Measurements from ENCODE around the gene CASP2.

DNA sequence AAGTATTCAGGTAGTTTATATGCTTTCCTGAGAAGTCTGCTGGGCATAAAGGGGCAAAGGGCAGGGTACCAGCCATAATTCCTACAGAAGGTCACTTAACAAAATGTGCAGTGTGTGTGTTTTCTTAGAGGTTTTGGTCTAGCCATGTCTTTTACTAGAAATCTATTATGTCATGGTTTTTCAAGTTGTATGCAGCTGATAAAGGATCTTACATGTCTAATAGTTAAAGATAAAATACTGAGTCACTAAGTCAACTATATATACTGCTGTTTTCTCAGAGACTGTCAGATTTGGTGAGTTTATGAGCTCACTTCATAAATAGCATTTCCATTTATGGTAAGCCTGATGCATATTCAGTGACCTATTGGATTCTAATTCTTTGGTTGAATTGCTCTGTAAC lies 7.7 kb downstream of the CASP2 start:
- TF ChIP-seq, protein P1, sequence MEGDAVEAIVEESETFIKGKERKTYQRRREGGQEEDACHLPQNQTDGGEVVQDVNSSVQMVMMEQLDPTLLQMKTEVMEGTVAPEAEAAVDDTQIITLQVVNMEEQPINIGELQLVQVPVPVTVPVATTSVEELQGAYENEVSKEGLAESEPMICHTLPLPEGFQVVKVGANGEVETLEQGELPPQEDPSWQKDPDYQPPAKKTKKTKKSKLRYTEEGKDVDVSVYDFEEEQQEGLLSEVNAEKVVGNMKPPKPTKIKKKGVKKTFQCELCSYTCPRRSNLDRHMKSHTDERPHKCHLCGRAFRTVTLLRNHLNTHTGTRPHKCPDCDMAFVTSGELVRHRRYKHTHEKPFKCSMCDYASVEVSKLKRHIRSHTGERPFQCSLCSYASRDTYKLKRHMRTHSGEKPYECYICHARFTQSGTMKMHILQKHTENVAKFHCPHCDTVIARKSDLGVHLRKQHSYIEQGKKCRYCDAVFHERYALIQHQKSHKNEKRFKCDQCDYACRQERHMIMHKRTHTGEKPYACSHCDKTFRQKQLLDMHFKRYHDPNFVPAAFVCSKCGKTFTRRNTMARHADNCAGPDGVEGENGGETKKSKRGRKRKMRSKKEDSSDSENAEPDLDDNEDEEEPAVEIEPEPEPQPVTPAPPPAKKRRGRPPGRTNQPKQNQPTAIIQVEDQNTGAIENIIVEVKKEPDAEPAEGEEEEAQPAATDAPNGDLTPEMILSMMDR (IDR thresholded peaks at IDR 0.05), result no peak
- TF ChIP-seq POLR2A (IDR thresholded peaks at IDR 0.05), result no peak

All from heart left ventricle (tissue), 13 donors.